Urothelium cell line (cell line): Measurements from ENCODE around the gene NPSR1.
"Not testable (repeated sequence)": the region's sequence is repeated elsewhere in the genome, so short reads cannot be mapped to it uniquely, and the experiment has no call there.

Experiments
- DNase-seq: peaks from one replicate; pipeline ENCODE4 v3.0.0; 2011; ENCODE audit warnings: low spot score, mixed read lengths
- FAIRE-seq: peaks from 2 replicates; lab custom pipeline; 2011; peaks lifted over from hg19 to GRCh38; lab: Jason Lieb, UNC

Gene NPSR1

GRCh38 chr7:34756025-34756437, 98.0 kb downstream of the NPSR1 start:
- DNase-seq: no peak

GRCh38 chr7:34756691-34757090, 98.7 kb downstream of the NPSR1 start:
- FAIRE-seq: no peak

More at GRCh38 chr7:34756025-34756437, 98.0 kb downstream of the NPSR1 start:
- no peak for FAIRE-seq

GRCh38 chr7:34757570-34758110, 99.6 kb downstream of the NPSR1 start:
- DNase-seq (no peak), FAIRE-seq (no peak)

More at GRCh38 chr7:34756691-34757090, 98.7 kb downstream of the NPSR1 start:
- no peak for DNase-seq

GRCh38 chr7:34758111-34758601, 100.1 kb downstream of the NPSR1 start:
- DNase-seq: no peak
- FAIRE-seq: no peak

- FAIRE-seq (no peak), DNase-seq (peak; percentile 64)
Measured at GRCh38 chr7:34759477-34760125, 101.6 kb downstream of the NPSR1 start.

- FAIRE-seq: no peak
Measured at GRCh38 chr7:34760271-34760670, 102.3 kb downstream of the NPSR1 start.

GRCh38 chr7:34761206-34761605, 103.2 kb downstream of the NPSR1 start:
- DNase-seq (no peak), FAIRE-seq (no peak)

More at GRCh38 chr7:34760271-34760670, 102.3 kb downstream of the NPSR1 start:
- no peak for DNase-seq

GRCh38 chr7:34761627-34762026, 103.6 kb downstream of the NPSR1 start:
- FAIRE-seq: no peak
- no peak for DNase-seq

- FAIRE-seq (no peak), DNase-seq (no peak)
Measured at GRCh38 chr7:34762764-34763163, 104.7 kb downstream of the NPSR1 start.

GRCh38 chr7:34772296-34772938, 114.4 kb downstream of the NPSR1 start:
- DNase-seq: no peak

GRCh38 chr7:34776748-34777358, 118.8 kb downstream of the NPSR1 start:
- no peak for DNase-seq
- FAIRE-seq: no peak

More at GRCh38 chr7:34772296-34772938, 114.4 kb downstream of the NPSR1 start:
- no peak for FAIRE-seq

GRCh38 chr7:34780546-34780945, 122.5 kb downstream of the NPSR1 start:
- FAIRE-seq (no peak), DNase-seq (no peak)

- peak; percentile 83 for FAIRE-seq
- no peak for DNase-seq
Measured at GRCh38 chr7:34787586-34787985, 129.6 kb downstream of the NPSR1 start.

GRCh38 chr7:34806831-34807230, 148.8 kb downstream of the NPSR1 start:
- DNase-seq (no peak), FAIRE-seq (no peak)

- no peak for FAIRE-seq
- no peak for DNase-seq
Measured at GRCh38 chr7:34807548-34808340, 149.7 kb downstream of the NPSR1 start.

GRCh38 chr7:34814203-34814842, 156.3 kb downstream of the NPSR1 start:
- FAIRE-seq: peak; percentile 71

GRCh38 chr7:34821932-34822558, 164.0 kb downstream of the NPSR1 start:
- FAIRE-seq (no peak), DNase-seq (no peak)

More at GRCh38 chr7:34814203-34814842, 156.3 kb downstream of the NPSR1 start:
- not testable (repeated sequence) for DNase-seq

GRCh38 chr7:34823650-34824258, 165.7 kb downstream of the NPSR1 start:
- DNase-seq (peak; percentile 73), FAIRE-seq (peak; percentile 23)

- DNase-seq: no peak
- peak; percentile 62 for FAIRE-seq
Measured at GRCh38 chr7:34825221-34825620, 167.2 kb downstream of the NPSR1 start.
